Large intestine (tissue), 1 donor: Measurements from ENCODE around the gene RAVER2. TPM values are rescaled to one million over a fixed set of nuclear protein-coding genes. Genes with fewer than 3 reads are reported as not detected.

Source experiments
- polyA plus RNA-seq: library from polyadenylated mRNA; unstranded; fragments of 120-200 nt; gene quantifications from one replicate; pipeline ENCODE4 v1.2.1, GENCODE V29; 2013

RAVER2 gene
- polyA plus RNA-seq, 1 donor: 41.7 TPM

Other genes with a start within 250 kb of the RAVER2 start
- 69.1 TPM for gene JAK1, start 221.5 kb downstream of the RAVER2 start, polyA plus RNA-seq